Stimulated activated naive CD8-positive, alpha-beta T cell treated with anti-CD3 and anti-CD28 coated beads, Interleukin-15, amount 100 ng/mL, for 72 hours (primary cell): ENCODE data around the gene SUMF1.

ENCODE experiments used
- ATAC-seq: fragments of 150-1000 bp; cut with Tn5 transposase; 2 replicates; pipeline ENCODE4 v1.10.0; 2021; ENCODE audit warnings: mild to moderate bottlenecking, moderate library complexity
- DNase-seq, 2 donors: peaks; one replicate each; pipeline ENCODE4 v3.0.0; 2021 to 2022
- H3K27ac Mint-ChIP-seq, 2 donors: one replicate each; pipeline ENCODE4 v1.8.0; 2022; ENCODE audit warnings: mild to moderate bottlenecking in 2 of 2, mixed read lengths in 2 of 2, moderate library complexity in 2 of 2
- H3K27me3 Mint-ChIP-seq: one replicate; pipeline ENCODE4 v1.8.0; 2022; ENCODE audit warnings: mixed read lengths
- H3K4me1 Mint-ChIP-seq: one replicate; pipeline ENCODE4 v1.8.0; 2022; ENCODE audit warnings: mild to moderate bottlenecking, mixed read lengths
- H3K4me3 Mint-ChIP-seq, 2 donors: one replicate each; pipeline ENCODE4 v1.8.0; 2022; ENCODE audit warnings: mild to moderate bottlenecking in 2 of 2, mixed read lengths in 2 of 2, moderate library complexity in 1 of 2
- H3K9me3 Mint-ChIP-seq, 2 donors: one replicate each; pipeline ENCODE4 v1.8.0; 2022; ENCODE audit warnings: mixed read lengths in 2 of 2

Gene SUMF1

GRCh38 chr3:4449043-4449805, 17.8 kb downstream of the SUMF1 start:
- Mint-ChIP-seq H3K9me3 (no peaks in the 10 kb centered on the region), H3K27me3 (no peaks in the 10 kb centered on the region), H3K27ac (no peak overlapping the region), H3K4me1 (no peaks in the 10 kb centered on the region), H3K4me3 (no peak overlapping the region)
- ATAC-seq, result no peak
- DNase-seq, result no peak

- Mint-ChIP-seq H3K4me3 (no peak overlapping the region), H3K27me3 (no peaks in the 10 kb centered on the region), H3K27ac (no peak overlapping the region), H3K9me3 (no peaks in the 10 kb centered on the region), H3K4me1 (no peaks in the 10 kb centered on the region)
- DNase-seq (no peak), ATAC-seq (no peak)
Measured at GRCh38 chr3:4448187-4448586, 18.9 kb downstream of the SUMF1 start.

GRCh38 chr3:4447295-4447999, 19.6 kb downstream of the SUMF1 start:
- ATAC-seq (no peak), DNase-seq (no peak)
- Mint-ChIP-seq H3K4me1 (no peaks in the 10 kb centered on the region), H3K27me3 (no peaks in the 10 kb centered on the region), H3K9me3 (no peaks in the 10 kb centered on the region), H3K27ac (no peak overlapping the region), H3K4me3 (no peak overlapping the region)

- Mint-ChIP-seq H3K4me3 (no peak overlapping the region), H3K9me3 (no peaks in the 10 kb centered on the region), H3K27ac (peak overlapping the region in 1 of 2 donors; percentile 72), H3K27me3 (no peaks in the 10 kb centered on the region), H3K4me1 (no peaks in the 10 kb centered on the region)
- no peak for ATAC-seq
- no peak for DNase-seq
Measured at GRCh38 chr3:4440951-4441350, 26.1 kb downstream of the SUMF1 start.

GRCh38 chr3:4438296-4438695, 28.8 kb downstream of the SUMF1 start:
- Mint-ChIP-seq H3K27me3 (no peaks in the 10 kb centered on the region), H3K27ac (peak overlapping the region in 1 of 2 donors; percentile 37), H3K4me3 (no peak overlapping the region), H3K9me3 (no peaks in the 10 kb centered on the region), H3K4me1 (no peaks in the 10 kb centered on the region)
- DNase-seq (no peak), ATAC-seq (no peak)

GRCh38 chr3:4432259-4432658, 34.8 kb downstream of the SUMF1 start:
- DNase-seq (no peak), ATAC-seq (no peak)
- H3K27ac Mint-ChIP-seq, result no peak overlapping the region
- no peak overlapping the region for H3K4me3 Mint-ChIP-seq
- peaks cover 2% of the 10 kb centered on the region for H3K4me1 Mint-ChIP-seq
- H3K27me3 Mint-ChIP-seq, result no peaks in the 10 kb centered on the region
- H3K9me3 Mint-ChIP-seq, result peaks cover 7 to 12% of the 10 kb centered on the region in 2 donors

GRCh38 chr3:4429648-4430350, 37.3 kb downstream of the SUMF1 start:
- H3K27me3 Mint-ChIP-seq, result no peaks in the 10 kb centered on the region
- H3K27ac Mint-ChIP-seq, result no peak overlapping the region
- no peak for DNase-seq
- peaks cover 23% of the 10 kb centered on the region for H3K4me1 Mint-ChIP-seq
- H3K9me3 Mint-ChIP-seq, result peaks cover 7 to 19% of the 10 kb centered on the region in 2 donors
- H3K4me3 Mint-ChIP-seq, result no peak overlapping the region
- ATAC-seq, result no peak

- Mint-ChIP-seq H3K27ac (peak overlapping the region in 1 of 2 donors; percentile 42), H3K9me3 (peaks cover 7 to 14% of the 10 kb centered on the region in 2 donors), H3K4me1 (peaks cover 24% of the 10 kb centered on the region), H3K4me3 (no peak overlapping the region), H3K27me3 (no peaks in the 10 kb centered on the region)
- no peak for DNase-seq
- no peak for ATAC-seq
Measured at GRCh38 chr3:4426782-4427344, 40.2 kb downstream of the SUMF1 start.

GRCh38 chr3:4426261-4426781, 40.7 kb downstream of the SUMF1 start:
- H3K27ac Mint-ChIP-seq, result no peak overlapping the region
- H3K9me3 Mint-ChIP-seq, result peaks cover 4 to 8% of the 10 kb centered on the region in 2 donors
- no peak for ATAC-seq
- no peaks in the 10 kb centered on the region for H3K27me3 Mint-ChIP-seq
- H3K4me3 Mint-ChIP-seq, result no peak overlapping the region
- peaks cover 29% of the 10 kb centered on the region for H3K4me1 Mint-ChIP-seq
- DNase-seq, result no peak

GRCh38 chr3:4425707-4426106, 41.4 kb downstream of the SUMF1 start:
- Mint-ChIP-seq H3K9me3 (peaks cover 0 to 6% of the 10 kb centered on the region in 2 donors), H3K4me1 (peaks cover 31% of the 10 kb centered on the region), H3K27ac (no peak overlapping the region), H3K4me3 (no peak overlapping the region), H3K27me3 (no peaks in the 10 kb centered on the region)
- peak; percentile 52 for ATAC-seq
- DNase-seq, result peak in 1 of 2 donors; percentile 23

GRCh38 chr3:4425055-4425454, 42.0 kb downstream of the SUMF1 start:
- Mint-ChIP-seq H3K4me3 (no peak overlapping the region), H3K9me3 (peaks cover 0 to 6% of the 10 kb centered on the region in 2 donors), H3K27ac (no peak overlapping the region), H3K4me1 (peaks cover 31% of the 10 kb centered on the region), H3K27me3 (no peaks in the 10 kb centered on the region)
- ATAC-seq (no peak), DNase-seq (no peak)

- peak in 1 of 2 donors; percentile 23 for DNase-seq
- Mint-ChIP-seq H3K27ac (peak overlapping the region in 1 of 2 donors; percentile 60), H3K4me1 (peaks cover 18% of the 10 kb centered on the region)
Measured at GRCh38 chr3:4421121-4421520, 45.9 kb downstream of the SUMF1 start.

GRCh38 chr3:4419920-4420319, 47.1 kb downstream of the SUMF1 start:
- Mint-ChIP-seq H3K4me3 (no peak overlapping the region), H3K4me1 (peaks cover 8% of the 10 kb centered on the region), H3K27me3 (no peaks in the 10 kb centered on the region), H3K9me3 (no peaks in the 10 kb centered on the region), H3K27ac (no peak overlapping the region)
- no peak for DNase-seq
- no peak for ATAC-seq

More at GRCh38 chr3:4421121-4421520, 45.9 kb downstream of the SUMF1 start:
- Mint-ChIP-seq H3K4me3 (no peak overlapping the region), H3K27me3 (no peaks in the 10 kb centered on the region), H3K9me3 (peaks cover 0 to 6% of the 10 kb centered on the region in 2 donors)
- ATAC-seq, result peak; percentile 98

- no peak overlapping the region for H3K4me3 Mint-ChIP-seq
- no peak overlapping the region for H3K27ac Mint-ChIP-seq
- peaks cover 8% of the 10 kb centered on the region for H3K4me1 Mint-ChIP-seq
- H3K9me3 Mint-ChIP-seq, result no peaks in the 10 kb centered on the region
- H3K27me3 Mint-ChIP-seq, result no peaks in the 10 kb centered on the region
- ATAC-seq (no peak), DNase-seq (no peak)
Measured at GRCh38 chr3:4419386-4419785, 47.7 kb downstream of the SUMF1 start.

- ATAC-seq (no peak), DNase-seq (no peak)
- Mint-ChIP-seq H3K27ac (no peak overlapping the region), H3K27me3 (no peaks in the 10 kb centered on the region), H3K9me3 (no peaks in the 10 kb centered on the region), H3K4me3 (no peak overlapping the region), H3K4me1 (peaks cover 8% of the 10 kb centered on the region)
Measured at GRCh38 chr3:4418156-4418555, 48.9 kb downstream of the SUMF1 start.
